Fibroblast of lung (primary cell): ENCODE data around the gene COL9A3.

Source experiments
- CTCF ChIP-seq, 2 donors: IDR thresholded peaks in 1 of 2; conservative IDR thresholded peaks in 1 of 2; 1 replicate in 1 of 2; 2 replicates in 1 of 2; pipeline ENCODE4 v1.5.1; 2011 to 2012; ENCODE audit warnings: low read length in 2 of 2, control low read depth in 1 of 2, inconsistent platforms in 1 of 2, low read depth in 1 of 2, mild to moderate bottlenecking in 1 of 2
- EZH2 ChIP-seq: IDR thresholded peaks from 2 replicates; pipeline ENCODE4 v1.5.1; 2012; ENCODE audit warnings: low read length, control low read depth, mild to moderate bottlenecking; ENCODE audit errors: missing control alignments

- TF ChIP-seq CTCF (conservative IDR thresholded peaks at IDR 0.05 in 1 of 2, IDR thresholded peaks at IDR 0.05 in 1 of 2; ENCODE audit: low read depth in 1 of 2, low read length in 2 of 2) (no peak), EZH2 (no peak)
Measured at GRCh38 chr20:62768234-62768546, 48.7 kb upstream of the COL9A3 start.
